Measurements from ENCODE around the gene RELL1. TPM values are rescaled to one million over a fixed set of nuclear protein-coding genes. Genes with fewer than 3 reads are reported as not detected.

Gene RELL1, protein sequence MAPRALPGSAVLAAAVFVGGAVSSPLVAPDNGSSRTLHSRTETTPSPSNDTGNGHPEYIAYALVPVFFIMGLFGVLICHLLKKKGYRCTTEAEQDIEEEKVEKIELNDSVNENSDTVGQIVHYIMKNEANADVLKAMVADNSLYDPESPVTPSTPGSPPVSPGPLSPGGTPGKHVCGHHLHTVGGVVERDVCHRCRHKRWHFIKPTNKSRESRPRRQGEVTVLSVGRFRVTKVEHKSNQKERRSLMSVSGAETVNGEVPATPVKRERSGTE
- total RNA-seq, result 19.3 and 22.2 TPM in 2 replicates

DNA sequence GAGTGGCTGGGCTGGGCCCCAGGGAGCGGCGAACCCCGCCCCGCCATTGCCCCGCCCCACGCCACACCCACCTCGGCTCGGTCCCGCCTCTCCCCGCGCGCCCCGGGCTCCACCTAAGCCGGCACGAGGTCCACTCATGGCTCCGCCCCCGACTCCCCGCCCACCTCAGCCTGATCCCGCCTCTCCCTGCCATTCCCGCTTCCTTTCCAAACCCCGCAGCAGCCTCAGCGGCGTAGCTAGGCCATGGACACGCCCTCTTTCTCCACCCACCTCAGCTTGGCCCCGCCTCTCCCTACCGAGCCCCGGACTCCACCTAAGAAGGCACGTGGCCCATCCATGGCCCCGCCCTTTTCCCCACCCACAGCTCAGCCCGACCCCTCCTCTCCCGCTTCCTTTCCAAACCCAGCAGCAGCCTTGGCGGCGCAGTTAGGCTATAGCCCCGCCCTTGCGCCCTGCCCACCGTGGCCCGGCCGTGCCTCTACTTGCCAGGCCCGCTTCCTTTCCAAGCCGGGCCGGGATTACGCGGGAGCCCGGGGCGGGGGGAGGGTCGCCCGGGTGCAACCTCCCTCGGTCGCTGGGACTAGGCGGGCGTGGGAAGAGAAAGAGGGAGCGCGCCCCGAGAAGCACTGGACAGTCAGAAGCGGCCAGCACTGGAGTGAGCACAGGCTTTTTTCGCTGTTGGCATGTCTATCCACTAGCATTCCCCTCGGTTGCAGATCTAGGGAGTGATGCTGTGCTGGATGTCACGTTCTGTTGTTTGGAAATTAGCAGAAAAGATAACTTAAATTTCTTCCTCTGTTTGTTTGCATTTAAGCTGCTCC is at the start of gene RELL1:
Gene RELL1, minus strand, starts transcription at position 4 of the 821 bp plus-strand sequence. CDS start 89 bp downstream, outside the sequence.
- H3K9me3 Mint-ChIP-seq, result no peaks in the 10 kb centered on the region
- H3K27me3 Mint-ChIP-seq (ENCODE audit: low read depth), result peaks cover 11% of the 10 kb centered on the region
- peak within 1 kb of the TSS; percentile 97 for H3K27ac Mint-ChIP-seq
- H3K4me1 Mint-ChIP-seq (ENCODE audit: low read depth), result peaks cover 34% of the 10 kb centered on the region
- peak within 1 kb of the TSS; percentile 92 for H3K4me3 Mint-ChIP-seq (ENCODE audit: low read depth)
- intact Hi-C loops (cut with micrococcal nuclease), result loop anchor here (1.0 to 10.0 kb wide), 9 partner anchors 29 to 1951 kb away; partner anchors contain the start of genes KLF3, PGM2, SMIM14 and TBC1D1
- H3K36me3 Mint-ChIP-seq (ENCODE audit: low read depth), result peaks cover 26% of the 10 kb centered on the region
- DNase-seq (ENCODE audit: low spot score), result peak; percentile 99

DNA sequence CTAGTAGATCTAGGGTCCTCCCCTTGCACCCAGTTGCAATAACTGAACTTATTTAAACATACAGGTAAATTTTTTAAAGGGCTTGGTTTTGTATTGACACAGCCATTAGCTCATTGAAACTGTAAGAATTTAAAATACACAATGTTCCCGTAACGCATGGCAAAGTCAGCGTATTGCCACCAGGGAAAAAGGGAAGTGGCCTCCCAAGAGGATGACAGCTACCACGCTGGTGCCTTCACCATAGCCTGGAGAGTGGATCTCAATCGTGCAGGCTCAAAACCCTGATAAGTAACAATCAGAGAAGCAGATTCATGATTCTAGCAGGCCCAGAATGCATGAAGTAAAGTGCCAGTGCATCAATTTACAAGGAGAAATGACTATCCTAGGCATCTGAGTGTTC is 49.4 kb upstream of the RELL1 start:
- H3K9me3 Mint-ChIP-seq, result no peaks in the 10 kb centered on the region
- intact Hi-C loops (cut with micrococcal nuclease), result no loop called here

DNA sequence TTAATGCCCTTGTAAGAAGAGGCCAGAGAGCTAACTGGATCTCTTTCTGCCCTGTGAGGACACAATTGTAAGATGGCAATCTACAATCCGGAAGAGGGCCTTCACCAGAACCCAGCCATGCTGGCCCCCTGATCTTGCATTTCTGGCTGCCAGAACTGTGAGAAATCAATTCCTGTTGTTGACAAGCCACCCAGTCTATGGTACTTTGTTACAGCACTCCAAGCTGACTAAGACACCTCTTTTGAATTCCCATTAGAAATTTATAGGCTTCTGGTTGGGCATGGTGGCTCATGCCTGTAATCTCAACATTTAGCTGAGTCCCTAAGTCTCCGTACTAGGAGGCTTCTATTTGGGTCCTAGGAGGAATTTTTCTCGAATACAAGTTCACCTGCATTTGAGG is 48.8 kb upstream of the RELL1 start:
- no peak overlapping the region for H3K27ac Mint-ChIP-seq
- H3K4me1 Mint-ChIP-seq (ENCODE audit: low read depth), result peaks cover 2% of the 10 kb centered on the region
- H3K36me3 Mint-ChIP-seq (ENCODE audit: low read depth), result no peaks in the 10 kb centered on the region
- no peak overlapping the region for H3K4me3 Mint-ChIP-seq (ENCODE audit: low read depth)
- no peaks in the 10 kb centered on the region for H3K9me3 Mint-ChIP-seq
- intact Hi-C loops (cut with micrococcal nuclease), result no loop called here
- peaks cover under 1% of the 10 kb centered on the region for H3K27me3 Mint-ChIP-seq (ENCODE audit: low read depth)
- DNase-seq (ENCODE audit: low spot score), result no peak

More for the DNA sequence above, 49.4 kb upstream of the RELL1 start:
- Mint-ChIP-seq H3K27me3 (ENCODE audit: low read depth) (peaks cover 2% of the 10 kb centered on the region), H3K4me1 (ENCODE audit: low read depth) (peaks cover 2% of the 10 kb centered on the region), H3K36me3 (ENCODE audit: low read depth) (no peaks in the 10 kb centered on the region), H3K27ac (no peak overlapping the region), H3K4me3 (ENCODE audit: low read depth) (no peak overlapping the region)
- DNase-seq (ENCODE audit: low spot score), result no peak

DNA sequence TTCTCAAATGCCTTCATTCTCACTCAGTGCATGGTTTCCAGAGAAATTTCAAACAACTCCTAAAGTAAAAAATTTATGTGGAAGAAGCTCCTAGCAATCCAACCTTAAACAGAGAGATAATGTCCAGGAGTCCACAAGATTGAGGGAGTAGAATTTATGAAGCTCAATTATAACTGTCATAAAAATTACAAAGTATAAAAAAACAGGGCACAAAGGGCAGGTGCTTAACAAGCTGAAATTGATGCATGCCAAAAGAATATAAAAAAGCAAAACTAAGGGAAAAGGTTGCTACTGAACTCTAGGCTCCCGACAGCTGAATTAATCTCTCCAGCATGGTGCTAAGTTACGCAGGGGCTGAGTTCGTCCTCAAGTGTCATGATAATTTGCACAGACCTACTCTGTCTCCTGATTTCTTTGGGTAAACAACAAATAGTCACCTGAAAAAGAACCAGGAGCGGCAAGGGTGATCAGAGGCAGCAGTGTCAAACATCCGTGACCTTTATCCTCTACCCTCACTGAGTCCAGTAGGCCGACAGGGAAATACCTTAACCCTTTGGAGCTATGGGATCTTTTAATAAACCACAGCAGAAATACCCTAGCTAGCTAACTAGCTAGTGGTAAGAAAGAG is 47.2 kb upstream of the RELL1 start:
- Mint-ChIP-seq H3K36me3 (ENCODE audit: low read depth) (no peaks in the 10 kb centered on the region), H3K4me1 (ENCODE audit: low read depth) (peaks cover 2% of the 10 kb centered on the region), H3K4me3 (ENCODE audit: low read depth) (no peak overlapping the region), H3K27ac (no peak overlapping the region), H3K9me3 (no peaks in the 10 kb centered on the region), H3K27me3 (ENCODE audit: low read depth) (no peaks in the 10 kb centered on the region)
- DNase-seq (ENCODE audit: low spot score), result no peak
- intact Hi-C loops (cut with micrococcal nuclease), result no loop called here

DNA sequence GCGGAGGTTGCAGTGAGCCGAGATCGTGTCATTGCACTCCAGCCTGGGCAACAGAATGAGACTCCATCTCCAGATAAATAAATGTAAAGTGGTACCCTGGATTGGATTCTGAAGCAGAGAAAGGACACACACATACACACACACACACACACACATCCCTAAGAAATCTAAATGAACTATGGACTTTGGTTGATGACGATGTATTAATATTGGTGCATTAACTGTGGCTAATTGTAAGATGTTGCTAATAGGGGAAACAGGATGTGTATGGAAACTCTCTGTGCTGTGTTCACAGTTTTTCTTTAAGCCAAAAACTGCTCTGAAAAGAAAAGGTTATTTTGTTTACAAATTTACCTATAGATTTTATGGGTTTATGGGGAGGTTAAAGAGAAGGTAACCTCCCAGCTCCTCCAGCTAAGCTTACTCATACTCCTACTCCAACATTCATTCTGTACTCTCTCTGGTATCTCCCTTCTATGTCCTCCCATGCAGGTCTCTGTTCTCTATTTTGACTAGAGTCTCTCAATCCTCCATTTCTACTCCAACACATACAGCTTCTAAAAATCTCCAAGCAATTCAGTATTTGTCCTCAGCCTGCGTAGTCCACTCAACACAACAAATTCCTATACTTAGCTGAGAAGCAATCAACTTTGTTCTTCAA is 46.5 kb upstream of the RELL1 start:
- Mint-ChIP-seq H3K27ac (no peak overlapping the region), H3K27me3 (ENCODE audit: low read depth) (no peaks in the 10 kb centered on the region), H3K4me1 (ENCODE audit: low read depth) (peaks cover 4% of the 10 kb centered on the region), H3K4me3 (ENCODE audit: low read depth) (no peak overlapping the region), H3K9me3 (no peaks in the 10 kb centered on the region), H3K36me3 (ENCODE audit: low read depth) (no peaks in the 10 kb centered on the region)
- intact Hi-C loops (cut with micrococcal nuclease), result no loop called here
- DNase-seq (ENCODE audit: low spot score), result no peak

DNA sequence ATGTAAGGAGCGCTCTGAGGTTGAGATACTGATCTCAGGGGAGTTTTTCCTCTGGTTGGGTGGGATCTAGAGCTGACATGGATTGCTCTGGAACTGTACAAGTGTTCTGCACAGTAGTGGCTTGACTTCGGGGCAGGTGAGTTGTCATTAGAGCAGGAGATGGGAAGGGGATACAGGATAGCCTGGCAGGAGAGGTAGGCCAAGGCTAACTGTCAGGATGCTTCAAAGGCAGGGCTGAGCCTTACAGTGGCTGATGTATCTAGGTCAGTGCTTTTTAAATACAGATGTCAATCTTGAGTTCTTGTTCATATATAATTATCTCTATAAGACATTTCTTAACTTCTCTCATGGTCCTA is 43.5 kb upstream of the RELL1 start:
- no peak overlapping the region for H3K4me3 Mint-ChIP-seq (ENCODE audit: low read depth)
- no peak overlapping the region for H3K27ac Mint-ChIP-seq
- intact Hi-C loops (cut with micrococcal nuclease), result no loop called here
- no peaks in the 10 kb centered on the region for H3K36me3 Mint-ChIP-seq (ENCODE audit: low read depth)
- peaks cover 4% of the 10 kb centered on the region for H3K4me1 Mint-ChIP-seq (ENCODE audit: low read depth)
- no peak for DNase-seq (ENCODE audit: low spot score)
- H3K9me3 Mint-ChIP-seq, result no peaks in the 10 kb centered on the region
- H3K27me3 Mint-ChIP-seq (ENCODE audit: low read depth), result no peaks in the 10 kb centered on the region

DNA sequence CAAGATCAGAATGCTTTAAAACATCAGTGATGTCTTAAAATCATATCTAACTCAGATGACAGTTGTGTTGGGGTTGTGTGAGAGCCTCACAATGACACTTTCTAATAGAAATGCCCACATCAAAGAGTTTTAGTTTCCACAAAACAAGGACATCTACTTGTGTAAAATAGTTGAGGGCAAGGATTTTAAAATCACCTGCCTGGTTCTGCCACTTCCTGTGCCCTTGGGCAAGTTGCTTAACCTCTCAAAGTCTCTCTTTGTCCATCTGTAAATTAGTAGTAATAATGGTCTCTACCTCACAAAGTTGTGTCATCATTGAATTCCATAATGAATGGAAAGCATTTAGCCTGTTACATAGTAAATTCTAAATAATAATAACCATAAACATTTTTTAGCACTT is 41.9 kb upstream of the RELL1 start:
- Mint-ChIP-seq H3K4me3 (ENCODE audit: low read depth) (no peak overlapping the region), H3K27me3 (ENCODE audit: low read depth) (no peaks in the 10 kb centered on the region), H3K36me3 (ENCODE audit: low read depth) (no peaks in the 10 kb centered on the region), H3K9me3 (no peaks in the 10 kb centered on the region), H3K4me1 (ENCODE audit: low read depth) (peaks cover 13% of the 10 kb centered on the region), H3K27ac (no peak overlapping the region)
- intact Hi-C loops (cut with micrococcal nuclease), result no loop called here
- no peak for DNase-seq (ENCODE audit: low spot score)

DNA sequence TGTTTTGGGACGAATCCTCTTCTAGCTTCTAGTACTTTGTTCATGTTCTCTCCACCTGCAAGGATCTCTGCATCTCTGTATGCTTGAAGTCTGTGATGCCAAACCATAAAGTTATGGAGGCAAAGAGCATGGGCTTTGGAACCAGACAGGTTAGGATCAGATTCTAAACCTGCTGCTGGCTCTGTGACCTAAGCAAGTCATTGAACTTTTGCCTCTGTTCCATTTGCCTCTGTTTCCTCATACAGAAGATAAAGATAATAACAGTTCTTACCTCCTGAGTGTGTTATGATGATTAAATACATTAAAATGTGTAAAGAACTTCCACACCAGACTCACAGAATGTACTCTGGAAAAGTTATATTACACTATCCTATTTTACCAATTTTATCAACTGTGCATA is 41.5 kb upstream of the RELL1 start:
- intact Hi-C loops (cut with micrococcal nuclease), result no loop called here
- no peaks in the 10 kb centered on the region for H3K36me3 Mint-ChIP-seq (ENCODE audit: low read depth)
- H3K9me3 Mint-ChIP-seq, result no peaks in the 10 kb centered on the region
- H3K4me3 Mint-ChIP-seq (ENCODE audit: low read depth), result no peak overlapping the region
- H3K27ac Mint-ChIP-seq, result no peak overlapping the region
- peaks cover 16% of the 10 kb centered on the region for H3K4me1 Mint-ChIP-seq (ENCODE audit: low read depth)
- H3K27me3 Mint-ChIP-seq (ENCODE audit: low read depth), result no peaks in the 10 kb centered on the region
- DNase-seq (ENCODE audit: low spot score), result no peak

DNA sequence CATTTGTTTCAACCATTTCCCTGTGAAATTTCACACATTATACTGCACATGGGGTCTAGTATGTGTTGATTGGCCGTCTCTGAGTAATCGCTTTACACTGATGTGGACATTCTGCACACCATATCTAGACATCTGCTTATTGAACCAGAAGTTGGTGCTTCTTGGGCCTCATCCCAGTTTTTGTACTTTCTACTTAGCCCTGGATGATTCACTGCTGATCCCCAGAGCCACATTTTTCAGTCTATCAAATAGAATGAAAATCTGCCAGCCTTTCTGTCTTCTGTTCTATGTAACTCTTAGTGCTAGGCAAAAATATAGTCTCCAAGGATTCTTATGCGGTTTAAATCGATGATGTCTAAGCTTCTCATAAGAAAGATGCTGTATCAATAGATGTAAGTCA is 40.5 kb upstream of the RELL1 start:
- no peak for DNase-seq (ENCODE audit: low spot score)
- H3K4me3 Mint-ChIP-seq (ENCODE audit: low read depth), result no peak overlapping the region
- H3K9me3 Mint-ChIP-seq, result no peaks in the 10 kb centered on the region
- no peaks in the 10 kb centered on the region for H3K36me3 Mint-ChIP-seq (ENCODE audit: low read depth)
- H3K27me3 Mint-ChIP-seq (ENCODE audit: low read depth), result no peaks in the 10 kb centered on the region
- intact Hi-C loops (cut with micrococcal nuclease), result no loop called here
- H3K4me1 Mint-ChIP-seq (ENCODE audit: low read depth), result peaks cover 25% of the 10 kb centered on the region
- H3K27ac Mint-ChIP-seq, result no peak overlapping the region

DNA sequence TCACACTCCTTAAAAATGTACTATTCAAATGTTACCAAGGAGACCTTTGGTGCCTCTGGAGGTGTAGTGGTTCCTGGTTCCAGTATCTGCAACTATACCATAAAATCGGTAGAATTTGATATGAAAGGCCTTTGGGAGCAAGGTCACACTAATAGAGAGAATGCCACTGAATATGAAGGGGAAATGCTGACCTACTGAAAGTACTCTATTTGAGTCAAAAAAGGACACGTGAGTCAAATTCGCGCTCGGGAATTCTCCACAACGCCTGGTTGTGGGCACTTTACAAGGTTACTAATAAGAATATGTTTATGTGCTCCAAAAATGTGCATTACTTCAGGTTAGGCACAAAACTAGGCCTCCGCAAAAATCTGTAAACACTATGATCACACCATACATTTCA is 39.5 kb upstream of the RELL1 start:
- Mint-ChIP-seq H3K36me3 (ENCODE audit: low read depth) (no peaks in the 10 kb centered on the region), H3K4me3 (ENCODE audit: low read depth) (no peak overlapping the region), H3K27ac (no peak overlapping the region), H3K27me3 (ENCODE audit: low read depth) (no peaks in the 10 kb centered on the region), H3K4me1 (ENCODE audit: low read depth) (peaks cover 25% of the 10 kb centered on the region), H3K9me3 (no peaks in the 10 kb centered on the region)
- DNase-seq (ENCODE audit: low spot score), result no peak
- intact Hi-C loops (cut with micrococcal nuclease), result no loop called here

DNA sequence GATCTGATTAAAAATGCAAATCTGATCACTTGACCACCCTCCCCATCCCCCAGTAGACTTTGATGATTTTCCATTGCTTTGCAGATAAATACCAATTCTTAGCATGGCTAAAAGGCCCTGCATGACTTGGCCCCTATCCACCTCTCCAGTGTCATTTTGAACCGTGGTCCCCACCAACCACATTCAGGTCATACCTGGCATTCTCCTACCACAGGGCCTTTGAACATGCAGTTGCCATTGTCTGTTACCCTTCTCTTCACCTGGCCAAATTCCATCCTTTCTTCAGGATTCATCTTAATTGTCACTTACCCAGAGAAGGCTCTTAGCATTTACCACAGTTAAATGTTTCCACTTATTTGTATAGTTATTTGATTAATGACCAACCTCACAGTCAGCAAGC is 36.9 kb upstream of the RELL1 start:
- Mint-ChIP-seq H3K9me3 (no peaks in the 10 kb centered on the region), H3K27me3 (ENCODE audit: low read depth) (peaks cover 9% of the 10 kb centered on the region), H3K27ac (no peak overlapping the region), H3K4me1 (ENCODE audit: low read depth) (peaks cover 28% of the 10 kb centered on the region), H3K4me3 (ENCODE audit: low read depth) (no peak overlapping the region), H3K36me3 (ENCODE audit: low read depth) (no peaks in the 10 kb centered on the region)
- intact Hi-C loops (cut with micrococcal nuclease), result loop anchor here (5.0 kb wide), 1 partner anchor 39 kb away; no protein-coding TSS in a partner anchor
- DNase-seq (ENCODE audit: low spot score), result no peak

DNA sequence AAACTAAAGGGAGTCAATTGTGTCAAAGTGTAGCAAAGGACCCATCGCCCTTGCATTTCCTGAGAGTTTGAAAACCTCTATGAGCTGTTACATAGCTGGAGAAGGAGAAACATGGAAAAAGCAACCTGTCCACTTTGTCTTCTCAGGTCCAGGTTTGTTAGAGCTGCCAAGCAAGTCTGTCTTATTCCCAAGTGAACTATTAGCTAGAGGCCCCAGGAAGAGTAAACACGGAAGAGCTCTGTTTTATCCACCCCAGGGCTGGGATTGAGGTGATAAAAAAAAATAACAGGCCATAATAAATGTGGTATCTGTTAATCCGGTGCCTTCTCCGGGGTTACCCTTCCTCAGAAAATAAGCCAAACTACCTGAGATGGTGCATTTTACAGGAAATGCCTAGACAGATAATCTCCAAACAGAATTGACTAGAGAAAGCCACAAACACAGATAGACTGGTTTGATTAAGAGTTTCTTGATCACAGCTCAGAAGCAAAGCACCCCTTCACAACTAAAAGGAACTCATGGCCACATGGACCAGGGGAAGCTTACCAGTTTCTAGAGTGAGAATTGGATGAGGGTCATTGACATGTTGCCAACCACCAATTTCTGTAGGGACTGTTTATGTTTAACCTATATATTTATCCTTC is 35.9 kb upstream of the RELL1 start:
- Mint-ChIP-seq H3K27ac (no peak overlapping the region), H3K27me3 (ENCODE audit: low read depth) (peaks cover 10% of the 10 kb centered on the region), H3K4me3 (ENCODE audit: low read depth) (no peak overlapping the region), H3K9me3 (no peaks in the 10 kb centered on the region), H3K4me1 (ENCODE audit: low read depth) (peaks cover 33% of the 10 kb centered on the region), H3K36me3 (ENCODE audit: low read depth) (no peaks in the 10 kb centered on the region)
- peak; percentile 20 for DNase-seq (ENCODE audit: low spot score)
- intact Hi-C loops (cut with micrococcal nuclease), result loop anchor here (1.0 to 5.0 kb wide), 3 partner anchors 39 to 409 kb away; no protein-coding TSS in a partner anchor

All from activated T-helper 2 cell treated with anti-CD3 and anti-CD28 coated beads, Interferon-gamma antibody, Interleukin-2, Interleukin-4, amounts not matched to agents 10 μg/mL and 5 μg/mL and 100 μg/mL, durations not matched to agents 14 hours and 24 hours and 36 hours (primary cell).